ENCODE data around the gene APOO. TPM values are rescaled to one million over a fixed set of nuclear protein-coding genes. Genes with fewer than 3 reads are reported as not detected.

Gene APOO
- total and polyA plus RNA-seq, 2 of the 4 experiments (the other 2 are of a cell fraction): 9.0 to 14.2 TPM

DNA sequence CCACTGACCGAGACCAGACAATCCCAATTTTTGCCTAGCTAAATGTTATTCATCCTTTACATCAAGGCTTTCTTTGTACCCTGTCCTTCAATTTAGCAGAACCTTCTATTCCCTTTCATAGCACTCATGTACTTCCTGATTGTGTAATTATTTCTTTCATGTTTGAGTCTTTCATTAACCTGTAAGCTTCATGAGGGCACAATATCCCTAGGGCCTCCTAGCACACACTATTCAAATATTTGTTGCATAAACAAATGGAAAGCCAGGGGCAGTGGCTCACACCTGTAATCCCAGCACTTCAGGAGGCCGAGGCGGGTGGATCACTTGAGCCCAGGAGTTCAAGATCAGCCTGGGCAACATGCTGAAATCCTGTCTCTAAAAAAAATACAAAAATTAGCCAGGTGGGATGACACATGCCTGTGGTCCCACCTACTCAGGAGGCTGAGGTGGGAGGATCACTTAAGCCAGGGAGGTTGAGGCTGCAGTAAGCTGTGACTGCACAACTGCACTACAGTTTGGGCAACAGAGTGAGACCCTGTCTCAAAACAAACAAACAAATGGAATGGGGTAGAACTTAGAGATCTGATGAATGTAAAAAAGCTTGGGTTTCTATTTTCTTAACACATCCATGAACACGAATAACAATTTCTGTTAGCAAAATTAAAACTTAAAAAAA is 65.8 kb downstream of the APOO start:
- Histone ChIP-seq H2AK5ac (ENCODE audit: low read depth, low read length) (no peak overlapping the region), H4K5ac (ENCODE audit: low read depth, low read length) (no peak overlapping the region), H2BK15ac (ENCODE audit: low read depth, low read length) (no peak overlapping the region), H3K9me1 (ENCODE audit: insufficient read depth, low read length) (no peaks in the 10 kb centered on the region), H4K20me1 (ENCODE audit: insufficient read depth, low read length) (no peaks in the 10 kb centered on the region), H3K56ac (ENCODE audit: extremely low read depth, insufficient read depth, low read length) (no peak overlapping the region), H2BK5ac (ENCODE audit: low read depth, low read length, poor library complexity, severe bottlenecking) (no peak overlapping the region), H2AFZ (replicated peaks; ENCODE audit: low read length, poor library complexity) (no peak overlapping the region), H4K91ac (ENCODE audit: insufficient read depth, low read depth, low read length) (no peak overlapping the region), H3K36me3 (ENCODE audit: control insufficient read depth, insufficient read depth, low read length) (no peaks in the 10 kb centered on the region), H3K9ac (ENCODE audit: low read depth, low read length) (no peak overlapping the region), H4K8ac (ENCODE audit: low read depth in 2 of 2, low read length in 2 of 2) (no peak overlapping the region), H3K18ac (ENCODE audit: low read depth, low read length) (no peak overlapping the region), H3K79me1 (ENCODE audit: low read depth in 1 of 2, low read length in 2 of 2) (no peaks in the 10 kb centered on the region), H3K4me3 (ENCODE audit: insufficient read depth, low read depth, low read length) (no peak overlapping the region), H3K14ac (replicated peaks; ENCODE audit: low read depth, low read length) (no peak overlapping the region), H3K4me2 (ENCODE audit: low read depth, low read length) (no peak overlapping the region), H3K9me3 (ENCODE audit: control insufficient read depth, insufficient read depth, low read length) (no peaks in the 10 kb centered on the region), H3K4ac (ENCODE audit: low read depth, low read length) (no peak overlapping the region), H3K23ac (ENCODE audit: low read depth, low read length) (no peak overlapping the region), H2AK9ac (replicated peaks; ENCODE audit: low read depth, low read length, poor library complexity) (no peak overlapping the region), H3K4me1 (ENCODE audit: control insufficient read depth, insufficient read depth, low read length) (0 out of 2 replicates have a peak, but pooled peaks cover 1% of the 10 kb centered on the region), H2BK120ac (ENCODE audit: low read depth, low read length) (no peak overlapping the region), H3K27me3 (ENCODE audit: control insufficient read depth, insufficient read depth, low read length) (no peaks in the 10 kb centered on the region), H3K27ac (ENCODE audit: insufficient read depth, low read length) (no peak overlapping the region), H2BK20ac (ENCODE audit: low read depth, low read length) (no peak overlapping the region)
- ChIA-PET POLR2A (ENCODE audit: unreplicated experiment) (no interaction called here), CTCF (interaction anchor here (0.5 kb wide), 1 partner anchor 1706 kb away, joined by 3 read pairs; no protein-coding TSS in a partner anchor)
- dilution Hi-C loops (cut with HindIII; ENCODE audit: low sequenced_read_pairs, unreplicated experiment): no loop called here
- in situ Hi-C loops (cut with MboI; ENCODE audit: low sequenced_read_pairs): no loop called here
- BruUV-seq (replicated peaks): no TSS peak
- no peak for DNase-seq
- no peak for ATAC-seq (ENCODE audit: low read depth)
- WGBS, 2 experiments (ENCODE audit: extremely low coverage in 2 of 2, insufficient read length in 1 of 2): 40 to 100% methylated on average over 1 of the region's 4 CpGs
- intact Hi-C loops (cut with micrococcal nuclease): no loop called here
- no peak for TF ChIP-seq NFE2L2 (IDR thresholded peaks at IDR 0.05; ENCODE audit: low read depth, low read length)
- no peak for TF ChIP-seq CHD1 (IDR thresholded peaks at IDR 0.05; ENCODE audit: low read depth, low read length)
- TF ChIP-seq, protein P1, sequence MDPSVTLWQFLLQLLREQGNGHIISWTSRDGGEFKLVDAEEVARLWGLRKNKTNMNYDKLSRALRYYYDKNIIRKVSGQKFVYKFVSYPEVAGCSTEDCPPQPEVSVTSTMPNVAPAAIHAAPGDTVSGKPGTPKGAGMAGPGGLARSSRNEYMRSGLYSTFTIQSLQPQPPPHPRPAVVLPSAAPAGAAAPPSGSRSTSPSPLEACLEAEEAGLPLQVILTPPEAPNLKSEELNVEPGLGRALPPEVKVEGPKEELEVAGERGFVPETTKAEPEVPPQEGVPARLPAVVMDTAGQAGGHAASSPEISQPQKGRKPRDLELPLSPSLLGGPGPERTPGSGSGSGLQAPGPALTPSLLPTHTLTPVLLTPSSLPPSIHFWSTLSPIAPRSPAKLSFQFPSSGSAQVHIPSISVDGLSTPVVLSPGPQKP (IDR thresholded peaks at IDR 0.05; ENCODE audit: borderline replicate concordance, low read depth, low read length): no peak
- TF ChIP-seq MAZ (IDR thresholded peaks at IDR 0.05; ENCODE audit: borderline replicate concordance, low read depth, low read length): no peak
- TF ChIP-seq SMC3 (IDR thresholded peaks at IDR 0.05; ENCODE audit: low read depth, low read length): no peak
- no peak for TF ChIP-seq BHLHE40 (IDR thresholded peaks at IDR 0.05; ENCODE audit: low read depth, low read length)
- no peak for TF ChIP-seq RFX5 (IDR thresholded peaks at IDR 0.05; ENCODE audit: low read depth, low read length)
